ENCODE results near the gene PRR16. TPM values are rescaled to one million over a fixed set of nuclear protein-coding genes. Genes with fewer than 3 reads are reported as not detected.

The PRR16 gene
- total RNA-seq, 1 experiment from 2014 or later = not detected

DNA sequence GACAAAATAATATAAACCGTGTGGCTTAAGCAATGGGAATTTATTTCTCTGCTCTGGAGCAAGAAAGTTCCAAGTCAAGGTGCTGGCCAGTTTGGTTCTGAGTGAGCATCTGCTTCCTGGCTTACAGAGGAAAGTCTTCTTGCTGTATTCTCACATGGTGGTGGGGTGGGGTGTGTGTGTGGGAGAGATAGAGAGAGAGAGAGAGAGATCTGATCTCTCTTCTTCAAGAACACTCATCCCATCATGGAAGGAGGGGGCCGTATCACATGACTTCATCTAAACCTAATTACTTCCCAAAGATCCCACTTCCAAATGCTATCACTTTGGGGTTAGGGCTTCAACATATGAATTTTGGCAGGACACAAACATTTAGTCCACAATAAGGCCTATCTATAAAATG, 91.2 kb downstream of the PRR16 start:
- in situ Hi-C loops (cut with HindIII; ENCODE audit: low pct_unique_long_range_greater_than_20kb, low sequenced_read_pairs) = no loop called here
- BruUV-seq (replicated peaks) = no TSS peak
- CTCF ChIA-PET = no interaction called here

GRCh38 chr5:120564013-120564412, 99.9 kb downstream of the PRR16 start:
- Histone ChIP-seq H3K27me3 (ENCODE audit: control insufficient read depth, insufficient read depth, low read length) (no peaks in the 10 kb centered on the region), H3K4me1 (ENCODE audit: control insufficient read depth, insufficient read depth, low read length) (no peaks in the 10 kb centered on the region), H3K27ac (ENCODE audit: low read length) (no peak overlapping the region), H3K4me3 (ENCODE audit: low read depth in 2 of 2, low read length in 2 of 2) (no peak overlapping the region), H3K36me3 (ENCODE audit: control insufficient read depth, insufficient read depth, low read length) (no peaks in the 10 kb centered on the region), H3K9me3 (ENCODE audit: control insufficient read depth, insufficient read depth, low read depth, low read length) (no peaks in the 10 kb centered on the region)
- intact Hi-C loops (cut with micrococcal nuclease; ENCODE audit: unreplicated experiment) = no loop called here
- ChIA-PET POLR2A (no interaction called here), CTCF (no interaction called here)
- DNase-seq (ENCODE audit: low read depth, low spot score) (no peak), ATAC-seq (no peak)
- TF ChIP-seq, protein P1, sequence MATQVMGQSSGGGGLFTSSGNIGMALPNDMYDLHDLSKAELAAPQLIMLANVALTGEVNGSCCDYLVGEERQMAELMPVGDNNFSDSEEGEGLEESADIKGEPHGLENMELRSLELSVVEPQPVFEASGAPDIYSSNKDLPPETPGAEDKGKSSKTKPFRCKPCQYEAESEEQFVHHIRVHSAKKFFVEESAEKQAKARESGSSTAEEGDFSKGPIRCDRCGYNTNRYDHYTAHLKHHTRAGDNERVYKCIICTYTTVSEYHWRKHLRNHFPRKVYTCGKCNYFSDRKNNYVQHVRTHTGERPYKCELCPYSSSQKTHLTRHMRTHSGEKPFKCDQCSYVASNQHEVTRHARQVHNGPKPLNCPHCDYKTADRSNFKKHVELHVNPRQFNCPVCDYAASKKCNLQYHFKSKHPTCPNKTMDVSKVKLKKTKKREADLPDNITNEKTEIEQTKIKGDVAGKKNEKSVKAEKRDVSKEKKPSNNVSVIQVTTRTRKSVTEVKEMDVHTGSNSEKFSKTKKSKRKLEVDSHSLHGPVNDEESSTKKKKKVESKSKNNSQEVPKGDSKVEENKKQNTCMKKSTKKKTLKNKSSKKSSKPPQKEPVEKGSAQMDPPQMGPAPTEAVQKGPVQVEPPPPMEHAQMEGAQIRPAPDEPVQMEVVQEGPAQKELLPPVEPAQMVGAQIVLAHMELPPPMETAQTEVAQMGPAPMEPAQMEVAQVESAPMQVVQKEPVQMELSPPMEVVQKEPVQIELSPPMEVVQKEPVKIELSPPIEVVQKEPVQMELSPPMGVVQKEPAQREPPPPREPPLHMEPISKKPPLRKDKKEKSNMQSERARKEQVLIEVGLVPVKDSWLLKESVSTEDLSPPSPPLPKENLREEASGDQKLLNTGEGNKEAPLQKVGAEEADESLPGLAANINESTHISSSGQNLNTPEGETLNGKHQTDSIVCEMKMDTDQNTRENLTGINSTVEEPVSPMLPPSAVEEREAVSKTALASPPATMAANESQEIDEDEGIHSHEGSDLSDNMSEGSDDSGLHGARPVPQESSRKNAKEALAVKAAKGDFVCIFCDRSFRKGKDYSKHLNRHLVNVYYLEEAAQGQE (IDR thresholded peaks at IDR 0.05; ENCODE audit: insufficient read depth in 1 of 2, low read depth in 2 of 2, low read length in 1 of 2) = no peak
- TF ChIP-seq SIN3A (IDR thresholded peaks at IDR 0.05; ENCODE audit: borderline replicate concordance, insufficient read depth, low read depth, low read length) (no peak), CTCF (IDR thresholded peaks at IDR 0.05) (no peak)
- in situ Hi-C loops (cut with HindIII; ENCODE audit: low pct_unique_long_range_greater_than_20kb, low sequenced_read_pairs) = no loop called here
- no TSS peak for BruUV-seq (replicated peaks)

More for the DNA sequence above, 91.2 kb downstream of the PRR16 start:
- no peak for DNase-seq (ENCODE audit: low read depth, low spot score)
- H3K4me3 ChIP-seq (ENCODE audit: low read depth in 2 of 2, low read length in 2 of 2) = no peak overlapping the region
- H3K9me3 ChIP-seq (ENCODE audit: control insufficient read depth, insufficient read depth, low read depth, low read length) = no peaks in the 10 kb centered on the region
- intact Hi-C loops (cut with micrococcal nuclease; ENCODE audit: unreplicated experiment) = no loop called here
- TF ChIP-seq SIN3A (IDR thresholded peaks at IDR 0.05; ENCODE audit: borderline replicate concordance, insufficient read depth, low read depth, low read length) (no peak), TCF7L2 (IDR thresholded peaks at IDR 0.05; ENCODE audit: low read depth, low read length) (no peak), POLR2AphosphoS5 (IDR thresholded peaks at IDR 0.05; ENCODE audit: low read depth, low read length) (no peak), CTCF (IDR thresholded peaks at IDR 0.05) (no peak)
- TF ChIP-seq, protein P1 (IDR thresholded peaks at IDR 0.05; ENCODE audit: insufficient read depth in 1 of 2, low read depth in 2 of 2, low read length in 1 of 2) = no peak
- H3K36me3 ChIP-seq (ENCODE audit: control insufficient read depth, insufficient read depth, low read length) = no peaks in the 10 kb centered on the region
- H3K4me1 ChIP-seq (ENCODE audit: control insufficient read depth, insufficient read depth, low read length) = no peaks in the 10 kb centered on the region
- H3K27me3 ChIP-seq (ENCODE audit: control insufficient read depth, insufficient read depth, low read length) = no peaks in the 10 kb centered on the region
- no peak overlapping the region for H3K27ac ChIP-seq (ENCODE audit: low read length)
- POLR2A ChIA-PET = no interaction called here
- ATAC-seq = no peak

Data from Panc1 (cell line).